H7 (cell line): ENCODE results near the gene HOXD11. TPM values are rescaled to one million over a fixed set of nuclear protein-coding genes. Genes with fewer than 3 reads are reported as not detected.

ENCODE experiments used
- DNase-seq: peaks from one replicate; pipeline ENCODE4 v3.0.0; 2012
- H3K27me3 ChIP-seq: 2 replicates; pipeline ENCODE4 v1.6.0; 2011; ENCODE audit warnings: mild to moderate bottlenecking, low read length; ENCODE audit not compliant: control insufficient read depth, insufficient read depth
- H3K36me3 ChIP-seq: replicated peaks from 2 replicates; pipeline ENCODE4 v1.5.1; 2011; ENCODE audit warnings: low read length; ENCODE audit not compliant: control insufficient read depth, insufficient read depth
- H3K4me3 ChIP-seq: 2 replicates; pipeline ENCODE4 v1.5.1; 2011; ENCODE audit warnings: low read depth, mild to moderate bottlenecking, control low read depth, low read length, moderate library complexity; ENCODE audit not compliant: insufficient read depth
- total RNA-seq: library from RNA; depleted of rRNA; stranded (reverse); fragments of >200 nt; shearing (Covaris generic); gene quantifications from 2 replicates; pipeline ENCODE4 v1.2.3, GENCODE V29; 2014

Gene HOXD11
- total RNA-seq, 1 experiment from 2014 or later, result not detected

- Histone ChIP-seq H3K36me3 (no peaks in the 10 kb centered on the region), H3K4me3 (no peak overlapping the region), H3K27me3 (peaks cover 100% of the 10 kb centered on the region)
- DNase-seq, result no peak
These were observed 24.7 kb downstream of the HOXD11 start for GRCh38 chr2:176131848-176132158.

GRCh38 chr2:176132205-176133171 lies 25.4 kb downstream of the HOXD11 start:
- DNase-seq, result no peak
- Histone ChIP-seq H3K27me3 (peaks cover 100% of the 10 kb centered on the region), H3K4me3 (no peak overlapping the region), H3K36me3 (no peaks in the 10 kb centered on the region)

GRCh38 chr2:176133389-176133788 lies 26.3 kb downstream of the HOXD11 start:
- Histone ChIP-seq H3K27me3 (peaks cover 100% of the 10 kb centered on the region), H3K4me3 (no peak overlapping the region), H3K36me3 (no peaks in the 10 kb centered on the region)
- DNase-seq, result no peak

- no peak for DNase-seq
- no peak overlapping the region for H3K4me3 ChIP-seq
- H3K36me3 ChIP-seq, result no peaks in the 10 kb centered on the region
- H3K27me3 ChIP-seq, result peaks cover 100% of the 10 kb centered on the region
These were observed 27.0 kb downstream of the HOXD11 start for GRCh38 chr2:176134035-176134434.

- H3K4me3 ChIP-seq, result no peak overlapping the region
- H3K27me3 ChIP-seq, result peaks cover 100% of the 10 kb centered on the region
- H3K36me3 ChIP-seq, result no peaks in the 10 kb centered on the region
- no peak for DNase-seq
These were observed 28.0 kb downstream of the HOXD11 start for GRCh38 chr2:176135035-176135440.

GRCh38 chr2:176136374-176137251 lies 29.5 kb downstream of the HOXD11 start:
- H3K36me3 ChIP-seq, result no peaks in the 10 kb centered on the region
- H3K4me3 ChIP-seq, result peak overlapping the region; percentile 32
- peaks cover 98% of the 10 kb centered on the region for H3K27me3 ChIP-seq
- peak; percentile 83 for DNase-seq

- Histone ChIP-seq H3K27me3 (peaks cover 98% of the 10 kb centered on the region), H3K36me3 (no peaks in the 10 kb centered on the region), H3K4me3 (no peak overlapping the region)
- DNase-seq, result no peak
These were observed 30.1 kb downstream of the HOXD11 start for GRCh38 chr2:176137252-176137580.

GRCh38 chr2:176137906-176138305 lies 30.8 kb downstream of the HOXD11 start:
- H3K36me3 ChIP-seq, result no peaks in the 10 kb centered on the region
- peaks cover 98% of the 10 kb centered on the region for H3K27me3 ChIP-seq
- no peak for DNase-seq
- no peak overlapping the region for H3K4me3 ChIP-seq

- Histone ChIP-seq H3K27me3 (peaks cover 98% of the 10 kb centered on the region), H3K36me3 (no peaks in the 10 kb centered on the region), H3K4me3 (no peak overlapping the region)
- no peak for DNase-seq
These were observed 31.4 kb downstream of the HOXD11 start for GRCh38 chr2:176138526-176138922.

GRCh38 chr2:176138923-176139660 lies 32.0 kb downstream of the HOXD11 start:
- Histone ChIP-seq H3K4me3 (no peak overlapping the region), H3K27me3 (peaks cover 98% of the 10 kb centered on the region)
- DNase-seq, result peak; percentile 50

GRCh38 chr2:176139661-176140512 lies 32.8 kb downstream of the HOXD11 start:
- Histone ChIP-seq H3K4me3 (peak overlapping the region; percentile 8; the same call in 1 of the 2 replicates), H3K36me3 (no peaks in the 10 kb centered on the region), H3K27me3 (peaks cover 96% of the 10 kb centered on the region)
- DNase-seq, result peak; percentile 54

More at GRCh38 chr2:176138923-176139660, 32.0 kb downstream of the HOXD11 start:
- no peaks in the 10 kb centered on the region for H3K36me3 ChIP-seq

GRCh38 chr2:176140513-176141317 lies 33.6 kb downstream of the HOXD11 start:
- H3K27me3 ChIP-seq, result peaks cover 96% of the 10 kb centered on the region

GRCh38 chr2:176142281-176142680 lies 35.2 kb downstream of the HOXD11 start:
- no peak for DNase-seq
- H3K36me3 ChIP-seq, result no peaks in the 10 kb centered on the region
- H3K4me3 ChIP-seq, result no peak overlapping the region
- H3K27me3 ChIP-seq, result peaks cover 96% of the 10 kb centered on the region

More at GRCh38 chr2:176140513-176141317, 33.6 kb downstream of the HOXD11 start:
- peak; percentile 99 for DNase-seq
- Histone ChIP-seq H3K36me3 (no peaks in the 10 kb centered on the region), H3K4me3 (peak overlapping the region; percentile 52)
